ENCODE measurements around the gene DARS1. TPM values are rescaled to one million over a fixed set of nuclear protein-coding genes. Genes with fewer than 3 reads are reported as not detected.
A peak's percentile ranks its signal among the peaks of the same experiment; 100 is the strongest.

The DARS1 gene
- total RNA-seq (2022) (57.5 and 63.3 TPM in 2 replicates), Bru-seq, nascent RNA (percentile 88 among the genes with signal in this experiment), BruChase-seq, experiment 1, labeled RNA remaining after a 6-hour chase (percentile 80 among the genes with signal in this experiment), BruChase-seq, experiment 2, labeled RNA remaining after a 2-hour chase (percentile 72 among the genes with signal in this experiment)
- long read RNA-seq, transcript DARS-201 (16 exons, 2,361 nt): major isoform, 141 of 158 reads
- long read RNA-seq, partial matches to known transcripts: 7 of 158 reads
- long read RNA-seq, other reads (novel, unspliced or antisense): 10 of 158 reads

DNA sequence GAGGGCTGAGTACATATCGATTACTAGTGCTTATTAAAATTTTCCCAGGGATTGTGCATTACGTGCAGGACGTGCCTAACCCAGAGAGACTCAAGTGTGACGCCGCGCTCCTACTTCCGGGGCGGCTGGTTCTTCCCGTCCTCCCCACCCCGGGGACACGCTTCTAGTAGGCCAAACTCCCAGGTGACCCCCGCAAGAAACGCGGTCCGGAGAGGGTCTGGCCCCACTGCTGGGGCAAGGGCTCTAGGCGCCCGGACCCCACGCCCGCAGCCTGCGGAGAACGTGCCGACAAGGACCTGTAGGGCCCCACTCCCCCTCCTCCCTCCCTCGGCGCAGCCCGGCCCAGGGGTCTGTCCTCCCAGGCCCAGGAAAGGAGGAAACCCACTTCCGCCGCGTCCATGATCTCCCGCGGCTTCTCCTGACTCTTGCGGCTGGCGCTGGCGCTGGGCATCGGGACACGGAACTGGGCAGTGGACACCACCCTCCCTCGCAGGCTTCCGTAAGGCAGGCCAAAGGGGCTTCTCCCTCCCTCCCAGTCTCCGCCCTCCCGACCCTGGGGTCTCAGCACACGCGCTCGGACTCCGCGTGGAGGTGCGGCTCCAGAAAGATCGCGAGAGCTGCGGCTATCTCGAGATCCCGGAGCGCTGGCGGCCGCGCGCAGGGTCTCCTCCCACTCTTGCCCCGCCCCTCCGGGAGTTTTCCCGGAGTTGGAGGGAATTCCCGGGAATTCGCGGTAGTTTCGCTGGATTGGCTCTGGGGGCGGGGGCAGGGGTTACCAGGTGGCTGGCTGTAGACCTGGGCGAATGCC is at the start of gene DARS1:
Gene DARS1 (minus strand): TSS at position 609 of the 808 bp plus-strand sequence. CDS start 158 bp downstream, at position 451.
- H3K27ac Mint-ChIP-seq (ENCODE audit: unreplicated experiment): peak within 1 kb of the TSS; percentile 94
- no TSS peak for BruUV-seq (replicated peaks)
- DNase-seq: peak; percentile 93
- intact Hi-C loops (cut with micrococcal nuclease; ENCODE audit: unreplicated experiment): loop anchor here (1.0 kb wide), 1 partner anchor 131 kb away; no protein-coding TSS in a partner anchor
- H3K9me3 Mint-ChIP-seq (ENCODE audit: low read depth, unreplicated experiment): no peaks in the 10 kb centered on the region
- H3K36me3 Mint-ChIP-seq (ENCODE audit: insufficient read depth, unreplicated experiment): peaks cover 40% of the 10 kb centered on the region
- peak within 1 kb of the TSS; percentile 85 for H3K4me3 Mint-ChIP-seq (ENCODE audit: low read depth, unreplicated experiment)
- TF ChIP-seq, protein P1, sequence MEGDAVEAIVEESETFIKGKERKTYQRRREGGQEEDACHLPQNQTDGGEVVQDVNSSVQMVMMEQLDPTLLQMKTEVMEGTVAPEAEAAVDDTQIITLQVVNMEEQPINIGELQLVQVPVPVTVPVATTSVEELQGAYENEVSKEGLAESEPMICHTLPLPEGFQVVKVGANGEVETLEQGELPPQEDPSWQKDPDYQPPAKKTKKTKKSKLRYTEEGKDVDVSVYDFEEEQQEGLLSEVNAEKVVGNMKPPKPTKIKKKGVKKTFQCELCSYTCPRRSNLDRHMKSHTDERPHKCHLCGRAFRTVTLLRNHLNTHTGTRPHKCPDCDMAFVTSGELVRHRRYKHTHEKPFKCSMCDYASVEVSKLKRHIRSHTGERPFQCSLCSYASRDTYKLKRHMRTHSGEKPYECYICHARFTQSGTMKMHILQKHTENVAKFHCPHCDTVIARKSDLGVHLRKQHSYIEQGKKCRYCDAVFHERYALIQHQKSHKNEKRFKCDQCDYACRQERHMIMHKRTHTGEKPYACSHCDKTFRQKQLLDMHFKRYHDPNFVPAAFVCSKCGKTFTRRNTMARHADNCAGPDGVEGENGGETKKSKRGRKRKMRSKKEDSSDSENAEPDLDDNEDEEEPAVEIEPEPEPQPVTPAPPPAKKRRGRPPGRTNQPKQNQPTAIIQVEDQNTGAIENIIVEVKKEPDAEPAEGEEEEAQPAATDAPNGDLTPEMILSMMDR (IDR thresholded peaks at IDR 0.05; ENCODE audit: unreplicated experiment): no peak
- H3K27me3 Mint-ChIP-seq (ENCODE audit: unreplicated experiment): no peaks in the 10 kb centered on the region
- CTCF ChIA-PET: no interaction called here
- no peaks in the 10 kb centered on the region for H3K4me1 Mint-ChIP-seq (ENCODE audit: low read depth, unreplicated experiment)

- CTCF ChIA-PET: no interaction called here
- intact Hi-C loops (cut with micrococcal nuclease; ENCODE audit: unreplicated experiment): no loop called here
- H3K4me3 Mint-ChIP-seq (ENCODE audit: low read depth, unreplicated experiment): no peak overlapping the region
Observed at GRCh38 chr2:136034629-136035028, 49.2 kb upstream of the DARS1 start.

GRCh38 chr2:136032817-136033535 is 47.5 kb upstream of the DARS1 start:
- H3K27ac Mint-ChIP-seq (ENCODE audit: unreplicated experiment): no peak overlapping the region
- CTCF ChIA-PET: no interaction called here
- H3K27me3 Mint-ChIP-seq (ENCODE audit: unreplicated experiment): no peaks in the 10 kb centered on the region
- DNase-seq: no peak
- no TSS peak for BruUV-seq (replicated peaks)
- H3K9me3 Mint-ChIP-seq (ENCODE audit: low read depth, unreplicated experiment): peaks cover 2% of the 10 kb centered on the region
- intact Hi-C loops (cut with micrococcal nuclease; ENCODE audit: unreplicated experiment): no loop called here
- no peak overlapping the region for H3K4me3 Mint-ChIP-seq (ENCODE audit: low read depth, unreplicated experiment)
- peaks cover 9% of the 10 kb centered on the region for H3K4me1 Mint-ChIP-seq (ENCODE audit: low read depth, unreplicated experiment)
- no peaks in the 10 kb centered on the region for H3K36me3 Mint-ChIP-seq (ENCODE audit: insufficient read depth, unreplicated experiment)
- TF ChIP-seq, protein P1 (IDR thresholded peaks at IDR 0.05; ENCODE audit: unreplicated experiment): no peak

More at GRCh38 chr2:136034629-136035028, 49.2 kb upstream of the DARS1 start:
- BruUV-seq (replicated peaks): no TSS peak
- TF ChIP-seq, protein P1 (IDR thresholded peaks at IDR 0.05; ENCODE audit: unreplicated experiment): no peak
- H3K9me3 Mint-ChIP-seq (ENCODE audit: low read depth, unreplicated experiment): no peaks in the 10 kb centered on the region
- no peaks in the 10 kb centered on the region for H3K27me3 Mint-ChIP-seq (ENCODE audit: unreplicated experiment)
- no peak for DNase-seq
- H3K4me1 Mint-ChIP-seq (ENCODE audit: low read depth, unreplicated experiment): peaks cover 9% of the 10 kb centered on the region
- no peak overlapping the region for H3K27ac Mint-ChIP-seq (ENCODE audit: unreplicated experiment)
- H3K36me3 Mint-ChIP-seq (ENCODE audit: insufficient read depth, unreplicated experiment): no peaks in the 10 kb centered on the region

DNA sequence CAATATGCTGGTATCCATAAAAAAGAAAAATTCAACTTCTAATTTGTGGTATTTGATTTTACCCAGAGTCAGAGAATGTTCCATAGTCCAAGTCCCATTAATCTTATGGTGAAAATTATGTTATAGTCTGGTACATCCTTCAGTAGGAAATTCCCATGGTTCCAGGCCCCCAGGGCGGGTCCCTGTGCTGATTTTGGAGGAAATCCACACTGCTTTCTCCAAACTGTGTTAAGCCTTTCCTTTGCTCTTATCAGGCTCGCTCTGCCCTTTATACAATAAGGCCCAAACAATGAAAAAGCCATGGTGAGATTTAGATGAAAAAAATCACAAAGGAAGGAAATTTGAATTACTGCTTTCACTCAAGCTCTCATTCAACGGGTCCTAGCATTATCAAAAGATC is 46.8 kb upstream of the DARS1 start:
- CTCF ChIA-PET: no interaction called here

More for the DNA sequence above, 46.8 kb upstream of the DARS1 start:
- intact Hi-C loops (cut with micrococcal nuclease; ENCODE audit: unreplicated experiment): no loop called here
- Mint-ChIP-seq H3K27me3 (ENCODE audit: unreplicated experiment) (no peaks in the 10 kb centered on the region), H3K27ac (ENCODE audit: unreplicated experiment) (no peak overlapping the region), H3K36me3 (ENCODE audit: insufficient read depth, unreplicated experiment) (no peaks in the 10 kb centered on the region), H3K4me1 (ENCODE audit: low read depth, unreplicated experiment) (peaks cover 9% of the 10 kb centered on the region), H3K4me3 (ENCODE audit: low read depth, unreplicated experiment) (no peak overlapping the region), H3K9me3 (ENCODE audit: low read depth, unreplicated experiment) (peaks cover 2% of the 10 kb centered on the region)
- TF ChIP-seq, protein P1 (IDR thresholded peaks at IDR 0.05; ENCODE audit: unreplicated experiment): no peak
- DNase-seq: no peak
- BruUV-seq (replicated peaks): no TSS peak
